IPS DF 4.7 (cell line): ENCODE measurements around the gene HMSD.

Source experiments
- DNase-seq: peaks from one replicate; pipeline ENCODE4 v3.0.0-alpha.2; 2013; ENCODE audit warnings: low spot score; ENCODE audit errors: extremely low read depth

The HMSD gene

DNA sequence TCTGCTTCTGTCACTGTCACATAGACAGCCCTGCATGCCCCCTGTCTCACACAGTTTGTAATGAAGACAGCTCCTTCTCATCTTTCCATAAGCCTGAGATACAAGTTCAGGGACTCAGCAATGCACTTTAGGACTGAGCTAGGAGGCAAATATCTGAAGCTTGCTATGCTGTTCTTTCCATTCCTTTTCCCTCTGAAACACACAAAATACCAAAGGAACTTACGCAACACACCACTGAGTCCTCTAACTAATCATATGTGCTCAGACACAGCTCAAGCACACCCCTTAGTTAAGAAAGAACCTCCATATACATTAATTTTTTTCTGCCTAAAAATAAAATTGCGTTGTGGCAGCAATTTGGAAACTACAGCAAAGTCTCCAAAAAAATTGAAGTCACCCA, 38.6 kb downstream of the HMSD start:
- DNase-seq, result no peak

DNA sequence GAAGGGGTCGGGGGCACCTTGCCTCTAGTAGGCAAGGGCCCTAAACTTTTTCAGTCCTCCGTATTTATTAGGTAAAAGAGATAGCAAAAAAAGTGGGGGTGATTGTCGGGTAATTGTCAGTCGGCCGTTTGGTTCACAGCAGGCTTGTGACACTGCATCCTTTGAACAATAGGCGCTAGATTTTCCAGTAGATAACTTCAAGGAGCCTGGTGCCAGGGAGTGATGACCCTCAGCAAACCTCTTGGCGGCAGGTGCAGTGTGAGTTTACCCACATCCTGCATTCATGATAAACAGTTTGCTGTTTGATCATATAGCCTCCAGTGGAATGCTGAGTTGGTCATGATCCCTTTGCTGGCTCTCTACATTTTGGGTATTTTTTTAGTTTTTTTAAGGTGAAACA, 43.6 kb downstream of the HMSD start:
- no peak for DNase-seq

DNA sequence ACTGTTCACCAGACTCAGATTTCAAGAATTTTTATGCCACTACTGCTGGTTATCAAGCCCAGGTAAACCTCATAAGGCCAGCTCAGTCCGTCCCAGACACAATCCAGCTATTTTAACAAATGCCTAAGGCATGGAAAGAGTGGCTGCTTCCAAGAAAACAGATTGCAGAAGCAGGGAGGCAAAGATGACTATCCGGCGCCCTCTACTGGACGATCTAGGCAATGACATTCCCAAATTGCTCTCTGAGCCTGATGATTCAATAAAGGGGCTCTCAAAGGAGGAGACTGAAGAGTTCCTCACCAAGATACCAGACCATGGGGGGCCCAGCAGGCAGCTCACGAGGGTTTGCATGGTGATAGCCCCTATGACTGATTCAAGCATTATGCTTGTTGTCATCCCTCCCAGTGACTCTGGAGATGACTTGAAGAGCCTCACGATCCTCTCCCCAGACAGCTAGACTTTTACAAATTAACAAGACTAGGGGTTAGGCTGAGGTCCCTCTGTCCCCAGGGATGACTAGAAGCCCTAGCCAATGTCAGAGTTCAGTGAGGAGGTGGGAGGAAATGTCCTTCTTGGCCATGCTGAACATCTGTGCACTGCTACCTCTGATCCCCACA, 45.8 kb downstream of the HMSD start:
- no peak for DNase-seq

DNA sequence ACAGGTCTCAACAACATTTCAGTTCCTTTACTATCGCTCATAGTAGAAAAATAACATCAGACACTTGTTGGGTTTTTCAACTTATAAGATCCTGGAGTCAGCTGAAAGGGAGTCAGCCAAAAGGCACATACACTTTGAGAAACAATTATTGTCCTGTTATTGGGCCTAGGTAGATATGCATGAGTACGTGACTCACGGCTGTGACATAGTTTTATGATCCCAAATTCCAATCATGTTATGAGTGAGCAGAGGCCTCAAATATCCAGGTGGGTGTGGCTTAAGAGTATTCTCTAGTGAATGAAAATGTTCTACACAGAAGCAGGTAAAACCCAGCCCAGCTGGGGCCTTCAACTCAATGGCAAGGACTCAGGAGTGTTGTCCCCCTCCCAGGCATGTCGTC, 47.9 kb downstream of the HMSD start:
- DNase-seq, result no peak

DNA sequence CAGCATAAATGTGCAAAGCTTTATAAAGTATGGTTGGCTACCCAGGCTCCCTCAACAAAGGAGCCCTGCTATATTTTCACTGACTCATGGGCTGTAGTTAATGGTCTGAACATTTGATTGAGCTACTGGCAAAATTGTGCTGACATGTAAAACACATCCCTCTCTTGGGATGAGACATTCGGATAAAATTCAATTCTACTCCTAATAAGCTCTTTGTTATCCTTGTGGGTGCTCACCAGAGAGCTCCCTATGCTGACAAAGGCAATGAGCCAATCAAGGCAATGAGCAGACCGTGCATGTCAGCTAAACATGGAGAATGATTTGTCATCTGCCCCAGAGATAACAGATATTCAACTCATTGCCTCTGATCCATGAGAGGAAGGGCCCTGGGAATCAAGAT, 48.5 kb downstream of the HMSD start:
- DNase-seq, result no peak

DNA sequence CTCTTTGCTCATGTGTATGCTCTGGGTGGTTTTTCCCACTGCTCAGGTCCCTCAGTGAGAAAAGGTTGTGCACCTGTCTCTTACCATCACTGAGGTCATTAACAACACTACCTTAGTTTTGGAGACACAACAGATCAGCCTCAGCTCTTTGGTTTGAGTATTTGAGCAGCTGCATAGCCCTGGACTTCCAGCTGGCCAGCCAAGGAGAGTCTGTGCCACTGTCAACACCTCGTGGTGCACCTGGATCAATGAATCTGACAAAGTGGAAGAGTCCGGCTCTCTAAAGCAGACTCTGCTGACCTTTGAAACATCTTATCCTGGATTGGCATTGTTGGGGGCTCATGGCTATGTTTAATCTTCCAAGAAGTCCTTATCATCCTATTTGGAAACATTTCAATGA, 50.8 kb downstream of the HMSD start:
- DNase-seq, result no peak

DNA sequence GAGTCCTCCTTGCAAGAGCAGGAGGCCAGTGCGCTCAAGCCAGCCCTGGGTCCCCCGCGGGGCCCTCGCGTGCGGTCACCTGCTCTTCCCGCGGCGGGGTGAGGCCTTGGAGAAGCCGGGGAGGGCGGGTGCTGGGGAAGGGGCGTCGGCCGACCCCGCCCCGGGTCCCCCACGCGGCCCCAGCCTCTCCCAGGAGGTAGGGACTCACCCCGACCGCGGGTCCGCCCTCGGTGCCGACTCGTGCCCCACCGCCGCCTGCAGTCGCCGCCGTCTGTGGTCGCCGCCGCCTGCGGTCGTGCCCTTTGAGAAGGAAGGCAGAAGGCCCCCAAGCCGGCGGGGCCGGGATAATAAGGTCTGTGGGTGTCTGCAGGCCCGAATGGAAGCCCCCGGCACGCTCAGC, 53.5 kb downstream of the HMSD start:
- no peak for DNase-seq

DNA sequence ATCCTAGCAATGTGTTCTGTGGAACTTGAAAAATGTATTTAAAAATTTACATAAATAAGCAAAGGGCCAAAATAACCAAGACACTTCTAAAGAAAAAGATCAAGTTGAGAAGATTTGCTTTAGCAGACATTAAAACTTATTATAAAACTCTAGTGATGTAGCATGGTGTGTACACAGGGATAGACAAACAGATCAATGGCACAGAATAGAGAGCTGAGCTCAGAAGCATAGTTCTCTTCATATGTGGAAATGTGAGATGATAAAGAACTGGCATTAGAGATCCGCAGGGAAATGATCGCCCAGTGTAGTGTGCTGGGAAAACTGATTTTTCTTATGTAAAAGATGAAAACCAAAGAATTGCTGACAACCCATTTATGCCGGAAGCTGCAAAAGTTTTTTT, 60.2 kb downstream of the HMSD start:
- no peak for DNase-seq
